GM12878 (cell line): ENCODE results near the gene LILRB2. TPM values are rescaled to one million over a fixed set of nuclear protein-coding genes. Genes with fewer than 3 reads are reported as not detected.
A peak's percentile ranks its signal among the peaks of the same experiment; 100 is the strongest.
"Not testable (repeated sequence)": the region's sequence is repeated elsewhere in the genome, so short reads cannot be mapped to it uniquely, and the experiment has no call there.

ENCODE experiments used
- ATAC-seq: fragments of 200-7000 bp; cut with Tn5 transposase; 3 replicates; pipeline ENCODE4 v1.9.1; 2020; ENCODE audit warnings: mild to moderate bottlenecking, moderate library complexity
- BruUV-seq: library from RNA; stranded (reverse); fragments of 400-500 nt; replicated peaks from 2 replicates; lab custom pipeline; 2021; lab: Mats Ljungman, UMichigan
- CTCF ChIA-PET: fragments of 300-600 bp; sonication (Branson Sonifier 250); formaldehyde crosslinking; extraction: SDS; loops from one replicate; lab custom pipeline; 2021; ENCODE audit warnings: inconsistent platforms; lab: Yijun Ruan, JAX
- POLR2A ChIA-PET: fragments of 350-600 bp; formaldehyde crosslinking; extraction: SDS; loops from one replicate; lab custom pipeline; 2021; ENCODE audit warnings: inconsistent platforms; lab: Charles Lee
- RAD21 ChIA-PET: fragments of 300-600 bp; sonication (Branson Sonifier 250); formaldehyde crosslinking; loops from one replicate; lab custom pipeline; 2023; ENCODE audit warnings: antibody characterized with exemption; ENCODE audit not compliant: unreplicated experiment; lab: Charles Lee
- SMC1A ChIA-PET: fragments of 300-600 bp; sonication (Branson Sonifier 250); formaldehyde crosslinking; loops from one replicate; lab custom pipeline; 2023; ENCODE audit not compliant: unreplicated experiment, uncharacterized antibody; lab: Charles Lee
- DNase-seq: peaks from one replicate; pipeline ENCODE4 v3.0.0-alpha.2; 2011; ENCODE audit warnings: low read depth, low spot score
- FAIRE-seq: peaks from 3 replicates; lab custom pipeline; 2011; peaks lifted over from hg19 to GRCh38; lab: Jason Lieb, UNC
- H2AFZ ChIP-seq: 2 replicates; pipeline ENCODE4 v1.6.0; 2011; ENCODE audit warnings: low read depth, low read length, control low read depth; ENCODE audit not compliant: control insufficient read depth
- H3K27ac ChIP-seq: 2 replicates; pipeline ENCODE4 v1.5.1; 2011; ENCODE audit warnings: control low read depth; ENCODE audit not compliant: control insufficient read depth, insufficient read depth
- H3K27me3 ChIP-seq, 2 experiments: replicated peaks in 1 of 2; 2 replicates each; pipeline versions ENCODE4 v1.6.0 to v1.6.1; 2011; ENCODE audit warnings: low read length in 1 of 2; ENCODE audit not compliant: control insufficient read depth in 2 of 2, insufficient read depth in 2 of 2
- H3K36me3 ChIP-seq, 2 experiments: 2 replicates each; pipeline ENCODE4 v1.5.1; 2011; ENCODE audit warnings: low read length in 1 of 2; ENCODE audit not compliant: control insufficient read depth in 2 of 2, insufficient read depth in 2 of 2
- H3K4me1 ChIP-seq: 2 replicates; pipeline ENCODE4 v1.6.1; 2011; ENCODE audit warnings: mild to moderate bottlenecking, low read length, moderate library complexity, mixed read lengths; ENCODE audit not compliant: control insufficient read depth, insufficient read depth
- H3K4me2 ChIP-seq: 2 replicates; pipeline ENCODE4 v1.6.0; 2011; ENCODE audit warnings: control low read depth; ENCODE audit not compliant: control insufficient read depth, insufficient read depth
- H3K4me3 ChIP-seq: fragments of 200-600 bp; sonication (generic); 2 replicates; pipeline ENCODE4 v1.5.1; 2016
- H3K79me2 ChIP-seq: 2 replicates; pipeline ENCODE4 v1.6.0; 2011; ENCODE audit warnings: low read length; ENCODE audit not compliant: control insufficient read depth, insufficient read depth
- H3K9ac ChIP-seq: 2 replicates; pipeline ENCODE4 v1.8.0; 2011; ENCODE audit warnings: low read length, control low read depth, mixed read lengths; ENCODE audit not compliant: control insufficient read depth, insufficient read depth
- H3K9me3 ChIP-seq: replicated peaks from 3 replicates; pipeline ENCODE4 v1.5.1; 2011; ENCODE audit warnings: mild to moderate bottlenecking, low read length; ENCODE audit not compliant: control insufficient read depth, insufficient read depth
- H4K20me1 ChIP-seq: 2 replicates; pipeline ENCODE4 v1.6.0; 2011; ENCODE audit not compliant: control insufficient read depth, insufficient read depth
- ATF7 ChIP-seq: fragments of 450-650 bp; IDR thresholded peaks from 2 replicates; pipeline ENCODE4 v1.6.1; 2016; ENCODE audit warnings: low read depth, mild to moderate bottlenecking
- CBFB ChIP-seq: IDR thresholded peaks from 2 replicates; pipeline ENCODE4 v1.6.1; 2016; ENCODE audit warnings: antibody characterized with exemption, low read depth
- ESRRA ChIP-seq: IDR thresholded peaks from 2 replicates; pipeline ENCODE4 v1.6.1; 2012; ENCODE audit warnings: mild to moderate bottlenecking, low read length, improper control_type of control experiment
- SUZ12 ChIP-seq: fragments of 200-600 bp; sonication (generic); IDR thresholded peaks from one replicate; pipeline ENCODE4 v1.6.1; 2018; ENCODE audit warnings: antibody characterized with exemption, mild to moderate bottlenecking; ENCODE audit not compliant: unreplicated experiment
- WRNIP1 ChIP-seq: IDR thresholded peaks from 2 replicates; pipeline ENCODE4 v1.6.1; 2011; ENCODE audit warnings: low read depth, low read length, improper control_type of control experiment, borderline replicate concordance
- ZBTB11 ChIP-seq: fragments of 450-650 bp; formaldehyde crosslinking; IDR thresholded peaks from 2 replicates; pipeline ENCODE4 v1.5.0; 2022; ENCODE audit warnings: mild to moderate bottlenecking, missing genetic modification characterization
- ZBTB4 ChIP-seq: fragments of 450-650 bp; formaldehyde crosslinking; IDR thresholded peaks from 2 replicates; pipeline ENCODE4 v1.4.0; 2022; ENCODE audit warnings: mild to moderate bottlenecking, moderate library complexity
- WGBS: methylation state at CpG from one replicate; pipeline ENCODE4 v1.1.6; 2016; ENCODE audit warnings: low lambda C conversion rate; ENCODE audit not compliant: insufficient replicate concordance, insufficient coverage; ENCODE audit errors: missing lambda C conversion rate; 5-methylcytosine and 5-hydroxymethylcytosine counted together
- in situ Hi-C: fragments of 300-500 bp; cut with MboI; formaldehyde crosslinking; loops from 9 replicates; pipeline ENCODE4 v1.14.3; 2018; ENCODE audit warnings: mixed read lengths
- intact Hi-C: fragments of 100-400 bp; cut with micrococcal nuclease; formaldehyde crosslinking; loops from one replicate; pipeline ENCODE4 v1.14.2; 2022; ENCODE audit not compliant: unreplicated experiment
- polyA plus RNA-seq, 11 experiments: library from polyadenylated mRNA; depleted of rRNA in 4 of 11; unstranded in 6 of 11; stranded (reverse) in 5 of 11; fragments of >200 nt; fragmentation: Nextera tagmentation in 4 of 11; fragmentation: Illumina TruSeq in 1 of 11; extraction: Ambion mirVana in 4 of 11; extraction: Trizol in 1 of 11; gene quantifications; 1 replicate in 1 of 11; 2 replicates in 10 of 11; pipeline versions ENCODE4 v1.2.1 to v1.2.3, GENCODE V29; 2011 to 2016; ENCODE audit warnings: inconsistent platforms in 2 of 11, missing spikeins in 2 of 11, low read depth in 1 of 11
- total RNA-seq, 4 experiments: library from RNA; depleted of rRNA in 3 of 4; stranded (reverse); fragments of >200 nt in 3 of 4; fragmentation: Illumina TruSeq in 1 of 4; extraction: Trizol in 1 of 4; gene quantifications; 2 replicates each; pipeline versions ENCODE4 v1.2.1 to v1.2.3, GENCODE V29; 2013 to 2021
- TF ChIP-seq, protein P1 (sequence below): fragments of 450-650 bp; IDR thresholded peaks from 2 replicates; pipeline ENCODE4 v1.6.1; 2016; ENCODE audit warnings: mild to moderate bottlenecking

Gene LILRB2
- total and polyA plus RNA-seq, 10 of the 15 experiments (the other 5 are each of a cell fraction or from before 2014, with no cell fraction given): 0.08 to 0.18 (median 0.15) TPM; not detected in 4

DNA sequence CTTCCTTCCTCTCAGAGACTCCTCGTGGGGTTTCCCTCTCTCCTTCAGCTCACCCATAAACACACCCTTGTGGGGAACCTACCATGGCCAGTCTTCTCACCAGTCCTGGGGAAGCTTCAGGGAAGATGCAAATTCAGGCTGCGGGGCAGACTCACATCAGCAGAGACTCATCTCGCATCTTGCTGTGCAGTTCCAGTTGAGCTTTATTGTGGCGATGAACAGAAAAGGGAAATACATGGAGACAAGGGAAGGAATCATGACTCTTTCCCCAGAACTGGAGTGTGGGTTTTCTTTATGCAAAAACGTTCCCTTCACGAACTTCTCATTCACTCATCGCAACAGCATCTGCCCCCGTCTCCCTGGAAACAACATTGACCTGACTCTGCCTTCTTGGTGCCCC is 8.2 kb upstream of the LILRB2 start:
- H3K27ac ChIP-seq, intact Hi-C loops, in situ Hi-C loops, H3K4me1 ChIP-seq, H3K9ac ChIP-seq, DNase-seq, CTCF ChIA-PET, H3K27me3 ChIP-seq, BruUV-seq, H3K4me3 ChIP-seq, H3K79me2 ChIP-seq, H3K36me3 ChIP-seq, H3K4me2 ChIP-seq, H2AFZ ChIP-seq, H3K9me3 ChIP-seq, RAD21 ChIA-PET, SMC1A ChIA-PET, H4K20me1 ChIP-seq: not testable (repeated sequence)
- peak; percentile 86 for FAIRE-seq
- WGBS: 0% methylated on average over 3 of the region's 8 CpGs
- POLR2A ChIA-PET: interaction anchor here (0.6 kb wide), 1 partner anchor 190 kb away, joined by 8 read pairs; no protein-coding TSS in a partner anchor
- ATAC-seq: 0 out of 3 replicates have a peak, but pooled peaks have one; percentile 13

DNA sequence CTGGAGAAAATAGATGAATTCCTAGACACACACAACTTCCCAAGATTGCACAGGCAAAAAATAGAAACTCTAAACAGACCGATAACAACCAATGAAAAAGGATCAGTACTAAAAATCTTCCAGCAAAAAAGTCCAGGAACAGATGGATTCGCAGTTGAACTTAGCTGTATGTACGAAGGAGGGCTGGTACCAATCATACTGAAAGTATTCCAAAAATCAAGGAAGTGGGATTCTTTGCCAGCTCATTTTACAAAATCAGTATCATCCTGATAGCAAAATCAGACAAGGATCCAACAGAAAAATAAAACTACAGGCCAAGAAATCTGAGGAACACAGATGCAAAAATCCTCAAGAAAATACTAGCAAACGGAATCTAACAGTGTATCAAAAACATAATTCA is 6.5 kb upstream of the LILRB2 start:
- 45% methylated on average over 4 of the region's 4 CpGs for WGBS
- intact Hi-C loops (no loop called here), in situ Hi-C loops (no loop called here)
- H4K20me1 ChIP-seq: no peaks in the 10 kb centered on the region
- H3K36me3 ChIP-seq: no peaks in the 10 kb centered on the region
- ChIA-PET RAD21 (no interaction called here), POLR2A (no interaction called here), CTCF (no interaction called here), SMC1A (interaction anchor here (0.7 kb wide), 1 partner anchor 39 kb away, joined by 3 read pairs; no protein-coding TSS in a partner anchor)
- peaks cover 2% of the 10 kb centered on the region for H3K79me2 ChIP-seq
- FAIRE-seq (peak; percentile 54), DNase-seq (no peak), ATAC-seq (no peak)
- no peak overlapping the region for H2AFZ ChIP-seq
- no TSS peak for BruUV-seq
- no peaks in the 10 kb centered on the region for H3K4me1 ChIP-seq
- no peak overlapping the region for H3K4me3 ChIP-seq
- H3K9me3 ChIP-seq: no peaks in the 10 kb centered on the region
- H3K9ac ChIP-seq: no peak overlapping the region
- H3K27me3 ChIP-seq: no peaks in the 10 kb centered on the region; a peak in 1 of 4 replicates
- H3K27ac ChIP-seq: no peak overlapping the region
- no peak overlapping the region for H3K4me2 ChIP-seq
- TF ChIP-seq CBFB: no peak
- TF ChIP-seq ESRRA: no peak
- TF ChIP-seq ZBTB4: no peak
- TF ChIP-seq, protein P1, sequence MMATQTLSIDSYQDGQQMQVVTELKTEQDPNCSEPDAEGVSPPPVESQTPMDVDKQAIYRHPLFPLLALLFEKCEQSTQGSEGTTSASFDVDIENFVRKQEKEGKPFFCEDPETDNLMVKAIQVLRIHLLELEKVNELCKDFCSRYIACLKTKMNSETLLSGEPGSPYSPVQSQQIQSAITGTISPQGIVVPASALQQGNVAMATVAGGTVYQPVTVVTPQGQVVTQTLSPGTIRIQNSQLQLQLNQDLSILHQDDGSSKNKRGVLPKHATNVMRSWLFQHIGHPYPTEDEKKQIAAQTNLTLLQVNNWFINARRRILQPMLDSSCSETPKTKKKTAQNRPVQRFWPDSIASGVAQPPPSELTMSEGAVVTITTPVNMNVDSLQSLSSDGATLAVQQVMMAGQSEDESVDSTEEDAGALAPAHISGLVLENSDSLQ: no peak
- no peak for TF ChIP-seq SUZ12
- no peak for TF ChIP-seq WRNIP1
- TF ChIP-seq ATF7: no peak
- TF ChIP-seq ZBTB11 (CRISPR knock-in tag): no peak
